Measurements from ENCODE around the gene ENG. TPM values are rescaled to one million over a fixed set of nuclear protein-coding genes. Genes with fewer than 3 reads are reported as not detected.

The ENG gene
- total and polyA plus RNA-seq, 2 of the 4 experiments (the other 2 are of a cell fraction) = 3.6 to 83.3 TPM

GRCh38 chr9:127767410-127767809 is 87.0 kb downstream of the ENG start:
- TF ChIP-seq NFE2L2 (IDR thresholded peaks at IDR 0.05; ENCODE audit: low read depth, low read length) = no peak
- TF ChIP-seq BHLHE40 (IDR thresholded peaks at IDR 0.05; ENCODE audit: low read depth, low read length) = no peak
- TF ChIP-seq MAZ (IDR thresholded peaks at IDR 0.05; ENCODE audit: borderline replicate concordance, low read depth, low read length) = no peak
- TF ChIP-seq RAD21 (IDR thresholded peaks at IDR 0.05; ENCODE audit: low read length) = no peak
- no peak for TF ChIP-seq MAFK (IDR thresholded peaks at IDR 0.05; ENCODE audit: low read depth, low read length)
- TF ChIP-seq SMC3 (IDR thresholded peaks at IDR 0.05; ENCODE audit: low read depth, low read length) = no peak
- no peak for TF ChIP-seq CEBPB (IDR thresholded peaks at IDR 0.05; ENCODE audit: low read depth, low read length)
- TF ChIP-seq, protein P1, sequence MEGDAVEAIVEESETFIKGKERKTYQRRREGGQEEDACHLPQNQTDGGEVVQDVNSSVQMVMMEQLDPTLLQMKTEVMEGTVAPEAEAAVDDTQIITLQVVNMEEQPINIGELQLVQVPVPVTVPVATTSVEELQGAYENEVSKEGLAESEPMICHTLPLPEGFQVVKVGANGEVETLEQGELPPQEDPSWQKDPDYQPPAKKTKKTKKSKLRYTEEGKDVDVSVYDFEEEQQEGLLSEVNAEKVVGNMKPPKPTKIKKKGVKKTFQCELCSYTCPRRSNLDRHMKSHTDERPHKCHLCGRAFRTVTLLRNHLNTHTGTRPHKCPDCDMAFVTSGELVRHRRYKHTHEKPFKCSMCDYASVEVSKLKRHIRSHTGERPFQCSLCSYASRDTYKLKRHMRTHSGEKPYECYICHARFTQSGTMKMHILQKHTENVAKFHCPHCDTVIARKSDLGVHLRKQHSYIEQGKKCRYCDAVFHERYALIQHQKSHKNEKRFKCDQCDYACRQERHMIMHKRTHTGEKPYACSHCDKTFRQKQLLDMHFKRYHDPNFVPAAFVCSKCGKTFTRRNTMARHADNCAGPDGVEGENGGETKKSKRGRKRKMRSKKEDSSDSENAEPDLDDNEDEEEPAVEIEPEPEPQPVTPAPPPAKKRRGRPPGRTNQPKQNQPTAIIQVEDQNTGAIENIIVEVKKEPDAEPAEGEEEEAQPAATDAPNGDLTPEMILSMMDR (conservative IDR thresholded peaks at IDR 0.05; ENCODE audit: low read depth, low read length) = no peak
- TF ChIP-seq MXI1 (IDR thresholded peaks at IDR 0.05; ENCODE audit: borderline replicate concordance, low read depth, low read length) = no peak
- no peak for TF ChIP-seq RCOR1 (IDR thresholded peaks at IDR 0.05; ENCODE audit: insufficient replicate concordance, low read length)
- TF ChIP-seq FOS (IDR thresholded peaks at IDR 0.05; ENCODE audit: low read depth, low read length) = no peak
- TF ChIP-seq POLR2A (IDR thresholded peaks at IDR 0.05; ENCODE audit: low read depth, low read length) = no peak
- TF ChIP-seq CHD1 (IDR thresholded peaks at IDR 0.05; ENCODE audit: low read depth, low read length) = no peak
- TF ChIP-seq ELK1 (IDR thresholded peaks at IDR 0.05; ENCODE audit: borderline replicate concordance, low read depth, low read length) = no peak
- TF ChIP-seq, protein P2, sequence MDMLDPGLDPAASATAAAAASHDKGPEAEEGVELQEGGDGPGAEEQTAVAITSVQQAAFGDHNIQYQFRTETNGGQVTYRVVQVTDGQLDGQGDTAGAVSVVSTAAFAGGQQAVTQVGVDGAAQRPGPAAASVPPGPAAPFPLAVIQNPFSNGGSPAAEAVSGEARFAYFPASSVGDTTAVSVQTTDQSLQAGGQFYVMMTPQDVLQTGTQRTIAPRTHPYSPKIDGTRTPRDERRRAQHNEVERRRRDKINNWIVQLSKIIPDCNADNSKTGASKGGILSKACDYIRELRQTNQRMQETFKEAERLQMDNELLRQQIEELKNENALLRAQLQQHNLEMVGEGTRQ (IDR thresholded peaks at IDR 0.05; ENCODE audit: low read depth, low read length) = no peak
- Histone ChIP-seq H4K8ac (ENCODE audit: low read depth in 2 of 2, low read length in 2 of 2) (no peak overlapping the region; a peak in 1 of 4 replicates), H4K20me1 (ENCODE audit: insufficient read depth, low read length) (no peaks in the 10 kb centered on the region), H2BK5ac (ENCODE audit: low read depth, low read length, poor library complexity, severe bottlenecking) (no peak overlapping the region), H3K23ac (ENCODE audit: low read depth, low read length) (0 out of 2 replicates have a peak overlapping the region, but pooled peaks have one; percentile 1), H3K9ac (ENCODE audit: low read depth, low read length) (no peak overlapping the region), H2BK15ac (ENCODE audit: low read depth, low read length) (no peak overlapping the region), H3K79me1 (ENCODE audit: low read depth in 1 of 2, low read length in 2 of 2) (no peaks in the 10 kb centered on the region), H2AK9ac (replicated peaks; ENCODE audit: low read depth, low read length, poor library complexity) (no peak overlapping the region), H3K4me2 (ENCODE audit: low read depth, low read length) (no peak overlapping the region), H3K14ac (replicated peaks; ENCODE audit: low read depth, low read length) (no peak overlapping the region), H3K27me3 (ENCODE audit: control insufficient read depth, insufficient read depth, low read length) (peaks cover 13% of the 10 kb centered on the region), H3K27ac (ENCODE audit: insufficient read depth, low read length) (no peak overlapping the region), H2BK20ac (ENCODE audit: low read depth, low read length) (no peak overlapping the region), H3K9me3 (ENCODE audit: control insufficient read depth, insufficient read depth, low read length) (no peaks in the 10 kb centered on the region), H3K4ac (ENCODE audit: low read depth, low read length) (no peak overlapping the region), H2AK5ac (ENCODE audit: low read depth, low read length) (no peak overlapping the region), H4K5ac (ENCODE audit: low read depth, low read length) (no peak overlapping the region), H3K36me3 (ENCODE audit: control insufficient read depth, insufficient read depth, low read length) (no peaks in the 10 kb centered on the region), H3K4me3 (ENCODE audit: insufficient read depth, low read depth, low read length) (no peak overlapping the region), H2BK120ac (ENCODE audit: low read depth, low read length) (no peak overlapping the region), H3K9me1 (ENCODE audit: insufficient read depth, low read length) (no peaks in the 10 kb centered on the region; the same call in 1 of the 2 replicates), H3K18ac (ENCODE audit: low read depth, low read length) (no peak overlapping the region), H2AFZ (replicated peaks; ENCODE audit: low read length, poor library complexity) (peak overlapping the region; percentile 39), H3K56ac (ENCODE audit: extremely low read depth, insufficient read depth, low read length) (no peak overlapping the region), H4K91ac (ENCODE audit: insufficient read depth, low read depth, low read length) (no peak overlapping the region), H3K4me1 (ENCODE audit: control insufficient read depth, insufficient read depth, low read length) (peaks cover 2% of the 10 kb centered on the region; the same call in 1 of the 2 replicates)
- in situ Hi-C loops (cut with MboI; ENCODE audit: low sequenced_read_pairs) (no loop called here), intact Hi-C loops (cut with micrococcal nuclease) (no loop called here), dilution Hi-C loops (cut with HindIII; ENCODE audit: low sequenced_read_pairs, unreplicated experiment) (no loop called here)
- BruUV-seq (replicated peaks) = no TSS peak
- no peak for DNase-seq
- no peak for ATAC-seq (ENCODE audit: low read depth)
- CTCF ChIA-PET = no interaction called here
- WGBS, 2 experiments (ENCODE audit: extremely low coverage in 2 of 2, insufficient read length in 1 of 2) = no CpG with 5 or more reads among the region's 3 CpGs
- POLR2A ChIA-PET (ENCODE audit: unreplicated experiment) = no interaction called here
